Dendritic cell treated with granulocyte-macrophage colony-stimulating factor and Interleukin-4, amounts not matched to agents 40 ng/mL and 50 ng/mL, for 4 days (primary cell): ENCODE measurements around the gene CA5A.
"Not testable (repeated sequence)": the region's sequence is repeated elsewhere in the genome, so short reads cannot be mapped to it uniquely, and the experiment has no call there.

ENCODE experiments used
- H3K27ac Mint-ChIP-seq: one replicate; pipeline ENCODE4 v1.8.0; 2022; ENCODE audit warnings: mild to moderate bottlenecking, mixed read lengths
- H3K27me3 Mint-ChIP-seq: one replicate; pipeline ENCODE4 v1.8.0; 2022; ENCODE audit warnings: mild to moderate bottlenecking, mixed read lengths
- H3K36me3 Mint-ChIP-seq: one replicate; pipeline ENCODE4 v1.8.0; 2022; ENCODE audit warnings: low read depth, mixed read lengths
- H3K4me1 Mint-ChIP-seq: one replicate; pipeline ENCODE4 v1.8.0; 2022; ENCODE audit warnings: low read depth, mixed read lengths
- H3K4me3 Mint-ChIP-seq: one replicate; pipeline ENCODE4 v1.8.0; 2022; ENCODE audit warnings: mild to moderate bottlenecking, moderate library complexity, mixed read lengths
- H3K9me3 Mint-ChIP-seq: one replicate; pipeline ENCODE4 v1.8.0; 2022; ENCODE audit warnings: mixed read lengths
- intact Hi-C: fragments of 100-400 bp; cut with micrococcal nuclease; formaldehyde crosslinking; loops from one replicate; pipeline ENCODE4 v1.15.0; 2022

Gene CA5A

DNA sequence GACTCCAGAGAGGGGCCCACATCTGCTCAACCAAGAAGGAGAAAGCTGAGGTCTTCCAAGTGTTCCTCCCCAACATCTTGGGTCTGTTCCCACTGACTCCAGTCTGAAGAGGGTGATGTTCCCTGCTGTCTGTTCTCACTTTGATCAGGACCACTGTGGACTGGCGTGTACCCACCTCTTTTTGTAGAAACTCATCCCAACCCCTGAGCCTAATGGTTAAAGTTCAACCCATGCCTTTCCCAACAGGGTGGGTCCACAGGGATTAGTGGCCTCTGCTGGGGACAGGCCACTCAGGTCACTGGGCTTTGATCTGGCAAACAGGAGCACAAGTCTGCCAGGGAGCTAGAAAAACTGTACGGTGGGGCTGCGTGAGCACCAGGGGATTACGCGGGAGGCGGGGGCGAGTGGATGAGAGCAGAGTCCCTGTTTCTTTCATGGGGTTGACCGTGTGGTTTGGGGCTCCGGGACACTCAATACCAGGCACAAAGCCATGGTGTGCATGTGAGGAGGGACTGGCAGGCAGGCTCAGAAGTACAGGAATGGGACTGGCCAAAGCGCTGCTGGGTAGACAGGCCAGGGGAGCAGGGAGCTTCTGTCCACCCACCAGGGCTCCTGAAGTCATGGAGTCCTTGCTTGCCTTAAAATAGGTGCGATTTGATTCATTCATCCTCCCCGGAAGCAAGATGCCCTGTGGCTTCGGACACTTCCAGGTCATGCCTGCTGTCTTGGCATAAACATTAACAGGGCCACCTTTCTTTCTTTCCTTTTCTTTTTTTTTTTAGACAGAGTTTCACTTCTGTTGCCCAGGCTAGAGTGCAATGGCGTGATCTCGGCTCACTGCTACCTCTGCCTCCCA is at the start of gene CA5A:
TSS of gene CA5A (minus strand) at position 155 of the 856 bp plus-strand sequence. CDS start at position 76, 79 bp downstream.
- no peaks in the 10 kb centered on the region for H3K9me3 Mint-ChIP-seq
- H3K4me3 Mint-ChIP-seq: no peak within 1 kb of the TSS
- H3K27ac Mint-ChIP-seq: no peak within 1 kb of the TSS
- peaks cover 15% of the 10 kb centered on the region for H3K4me1 Mint-ChIP-seq
- intact Hi-C loops: no loop called here
- peaks cover 27% of the 10 kb centered on the region for H3K27me3 Mint-ChIP-seq
- H3K36me3 Mint-ChIP-seq: no peaks in the 10 kb centered on the region

GRCh38 chr16:87985493-87985892 is 49.2 kb upstream of the CA5A start:
- intact Hi-C loops, H3K27me3 Mint-ChIP-seq, H3K9me3 Mint-ChIP-seq, H3K4me3 Mint-ChIP-seq, H3K27ac Mint-ChIP-seq: not testable (repeated sequence)
- peaks cover 88% of the 10 kb centered on the region for H3K36me3 Mint-ChIP-seq
- H3K4me1 Mint-ChIP-seq: peaks cover 39% of the 10 kb centered on the region

DNA sequence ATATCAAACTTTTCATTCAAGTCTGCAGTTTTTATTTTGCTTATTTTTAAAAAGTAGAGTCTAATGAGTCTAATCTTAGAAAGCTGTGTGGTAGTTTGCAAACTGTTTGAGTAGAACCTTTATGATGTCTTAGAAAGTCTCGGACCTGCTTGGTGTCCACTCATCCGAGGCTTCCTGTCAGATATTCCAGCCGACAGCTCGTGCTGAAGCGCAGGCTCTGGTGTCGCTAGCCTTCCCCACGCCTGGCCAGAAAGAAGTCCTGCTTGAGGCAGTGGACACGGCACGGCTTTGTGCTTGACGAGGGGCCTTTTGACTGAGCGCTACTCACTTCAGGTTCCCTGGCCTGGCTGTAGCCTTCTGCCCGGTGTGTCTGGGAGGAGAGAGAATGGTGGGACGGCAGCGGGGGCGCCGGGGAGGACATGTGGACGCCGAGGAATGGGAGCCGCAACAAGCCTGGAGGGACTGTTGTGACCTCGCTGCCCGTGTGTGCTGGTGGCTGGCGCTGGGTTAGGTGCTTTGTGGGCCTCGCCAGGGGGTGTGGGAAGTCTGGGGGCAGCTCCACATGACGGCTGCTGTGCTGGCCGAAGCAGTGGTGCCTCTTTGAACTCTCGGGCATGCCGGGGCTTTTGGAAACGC is 48.4 kb upstream of the CA5A start:
- H3K4me1 Mint-ChIP-seq: peaks cover 39% of the 10 kb centered on the region
- peaks cover 88% of the 10 kb centered on the region for H3K36me3 Mint-ChIP-seq
- H3K9me3 Mint-ChIP-seq: no peaks in the 10 kb centered on the region
- intact Hi-C loops: no loop called here
- no peaks in the 10 kb centered on the region for H3K27me3 Mint-ChIP-seq
- H3K4me3 Mint-ChIP-seq: no peak overlapping the region
- H3K27ac Mint-ChIP-seq: peak overlapping the region; percentile 13

DNA sequence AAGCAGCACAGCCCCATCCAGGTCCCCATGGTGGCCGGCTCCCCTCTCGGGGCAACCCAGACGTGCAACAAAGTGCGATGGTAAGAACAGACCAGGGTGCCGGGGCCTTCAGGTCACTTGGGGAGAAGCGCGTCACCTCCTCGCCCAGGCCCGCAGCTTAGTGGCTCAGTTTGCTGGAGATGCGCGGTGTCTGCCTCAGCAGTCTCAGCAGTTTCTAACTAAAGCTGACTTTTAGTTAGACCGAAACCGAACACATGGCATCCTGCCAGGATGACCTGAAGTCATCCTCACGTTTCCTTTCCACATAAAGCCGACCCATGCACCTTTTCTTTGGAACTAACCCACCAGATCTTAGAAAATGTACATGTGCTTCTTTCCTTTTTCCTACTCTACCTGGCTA is 47.9 kb upstream of the CA5A start:
- H3K4me3 Mint-ChIP-seq, H3K27me3 Mint-ChIP-seq, intact Hi-C loops, H3K9me3 Mint-ChIP-seq: not testable (repeated sequence)
- peaks cover 39% of the 10 kb centered on the region for H3K4me1 Mint-ChIP-seq
- H3K27ac Mint-ChIP-seq: peak overlapping the region; percentile 13
- peaks cover 88% of the 10 kb centered on the region for H3K36me3 Mint-ChIP-seq

GRCh38 chr16:87983737-87984097 is 47.4 kb upstream of the CA5A start:
- H3K9me3 Mint-ChIP-seq, H3K27me3 Mint-ChIP-seq, H3K4me3 Mint-ChIP-seq, intact Hi-C loops: not testable (repeated sequence)
- Mint-ChIP-seq H3K36me3 (peaks cover 88% of the 10 kb centered on the region), H3K27ac (peak overlapping the region; percentile 68), H3K4me1 (peaks cover 39% of the 10 kb centered on the region)

DNA sequence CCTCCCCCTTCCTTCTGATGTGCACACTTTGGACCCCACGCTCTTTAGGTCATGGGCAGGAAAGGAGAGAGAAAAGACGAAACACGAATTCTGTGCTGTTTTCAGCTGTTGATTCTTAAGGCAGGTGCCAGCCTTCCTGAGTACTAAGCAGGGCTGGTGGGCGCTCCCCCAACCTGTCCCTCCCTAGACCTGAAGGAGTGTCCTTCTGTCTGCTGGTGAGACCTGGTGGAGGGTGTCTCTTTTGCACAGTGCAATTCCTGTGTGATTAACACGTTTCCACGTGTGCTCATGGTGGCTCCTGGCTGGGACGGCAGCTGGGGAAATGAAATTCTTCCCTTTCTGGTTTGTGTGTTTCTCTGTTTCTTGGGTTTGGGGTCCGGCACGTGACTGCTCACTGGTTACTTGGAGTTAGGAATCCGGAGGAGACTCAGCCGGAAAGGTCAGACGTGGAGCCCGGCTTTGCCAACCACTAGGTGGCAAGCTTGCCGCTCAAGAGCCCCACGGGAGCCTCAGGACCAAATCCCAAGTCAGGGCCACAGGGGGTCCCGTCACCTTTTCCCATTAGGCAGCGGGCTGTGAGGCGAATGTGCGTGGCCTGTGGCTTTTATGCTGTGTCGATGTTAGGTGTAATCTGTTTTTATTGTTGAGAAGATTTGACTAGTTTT is 46.9 kb upstream of the CA5A start:
- H3K4me3 Mint-ChIP-seq, H3K9me3 Mint-ChIP-seq, H3K27me3 Mint-ChIP-seq, intact Hi-C loops: not testable (repeated sequence)
- H3K27ac Mint-ChIP-seq: peak overlapping the region; percentile 68
- H3K36me3 Mint-ChIP-seq: peaks cover 88% of the 10 kb centered on the region
- H3K4me1 Mint-ChIP-seq: peaks cover 39% of the 10 kb centered on the region

DNA sequence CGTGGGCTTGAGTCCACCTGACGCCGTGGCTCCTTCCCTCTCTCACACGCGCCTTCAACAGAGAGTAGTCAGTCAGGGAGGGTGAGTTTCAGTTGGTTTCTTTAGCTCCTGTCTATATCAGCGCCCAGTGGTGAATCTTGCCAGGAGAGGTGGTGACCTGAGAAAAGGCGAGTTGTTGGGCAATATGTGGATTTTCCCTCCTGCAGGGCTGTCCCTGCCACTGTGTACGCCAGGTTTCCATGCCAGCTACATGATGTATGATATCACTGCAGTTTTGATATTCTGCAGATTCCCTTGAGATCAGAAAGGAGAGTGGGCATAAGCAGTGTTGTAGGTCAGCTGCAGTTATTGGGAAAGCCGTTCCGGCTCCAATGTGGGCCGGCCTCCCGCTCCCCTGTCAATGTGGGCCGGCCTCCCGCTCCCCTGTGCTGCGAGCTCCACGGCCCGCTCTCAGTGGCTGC is 46.3 kb upstream of the CA5A start:
- no peak overlapping the region for H3K4me3 Mint-ChIP-seq
- intact Hi-C loops: no loop called here
- no peaks in the 10 kb centered on the region for H3K9me3 Mint-ChIP-seq
- H3K4me1 Mint-ChIP-seq: peaks cover 39% of the 10 kb centered on the region
- no peaks in the 10 kb centered on the region for H3K27me3 Mint-ChIP-seq
- peak overlapping the region; percentile 68 for H3K27ac Mint-ChIP-seq
- peaks cover 87% of the 10 kb centered on the region for H3K36me3 Mint-ChIP-seq

- H3K27ac Mint-ChIP-seq, H3K27me3 Mint-ChIP-seq, H3K4me3 Mint-ChIP-seq, H3K9me3 Mint-ChIP-seq, intact Hi-C loops: not testable (repeated sequence)
- peaks cover 40% of the 10 kb centered on the region for H3K4me1 Mint-ChIP-seq
- peaks cover 94% of the 10 kb centered on the region for H3K36me3 Mint-ChIP-seq
These were observed 45.0 kb upstream of the CA5A start for GRCh38 chr16:87981376-87981775.

GRCh38 chr16:87979911-87980630 is 43.7 kb upstream of the CA5A start:
- H3K9me3 Mint-ChIP-seq, H3K27me3 Mint-ChIP-seq, intact Hi-C loops, H3K27ac Mint-ChIP-seq, H3K4me3 Mint-ChIP-seq: not testable (repeated sequence)
- Mint-ChIP-seq H3K4me1 (peaks cover 31% of the 10 kb centered on the region), H3K36me3 (peaks cover 90% of the 10 kb centered on the region)

DNA sequence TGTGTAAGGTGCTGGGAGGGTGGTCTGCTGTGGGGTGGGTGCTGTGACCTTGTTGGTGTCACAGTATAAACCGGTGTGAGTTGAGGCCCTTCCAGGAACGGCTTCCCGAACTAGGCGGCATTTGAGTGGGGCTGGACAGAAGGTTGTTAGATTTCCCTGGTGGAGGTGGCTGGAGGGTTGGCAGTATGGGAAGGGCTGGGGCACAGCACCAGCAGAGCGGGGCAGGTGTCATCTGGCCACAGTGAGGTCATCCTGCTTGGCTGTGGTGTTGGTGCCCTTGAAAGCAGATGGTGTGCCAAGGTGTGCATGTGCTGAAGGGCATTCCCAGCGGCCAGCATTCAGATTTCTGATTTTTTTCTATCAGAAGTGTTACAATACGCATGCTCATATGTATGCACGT is 43.0 kb upstream of the CA5A start:
- Mint-ChIP-seq H3K9me3 (no peaks in the 10 kb centered on the region), H3K4me3 (no peak overlapping the region), H3K36me3 (peaks cover 89% of the 10 kb centered on the region), H3K27me3 (no peaks in the 10 kb centered on the region), H3K4me1 (peaks cover 26% of the 10 kb centered on the region), H3K27ac (no peak overlapping the region)
- intact Hi-C loops: no loop called here

DNA sequence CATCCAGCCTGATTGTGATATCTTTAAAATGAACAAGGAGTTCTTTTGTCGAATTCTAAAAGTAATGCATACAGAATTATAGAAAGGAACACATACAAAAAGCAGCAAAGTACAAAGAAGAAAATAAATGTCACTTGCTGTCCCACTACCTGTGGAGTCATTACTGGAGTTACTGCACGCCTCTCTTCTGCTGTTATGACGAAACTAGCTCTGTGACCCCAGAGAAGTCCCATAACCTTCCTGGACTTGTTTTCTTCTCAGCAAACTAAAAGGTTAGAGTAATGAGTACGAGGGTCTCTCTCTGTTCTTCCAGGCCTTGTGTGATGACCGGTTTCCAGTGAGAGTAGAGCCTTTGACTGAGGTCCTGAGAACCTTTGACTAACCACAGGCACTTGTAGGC is 41.8 kb upstream of the CA5A start:
- intact Hi-C loops: no loop called here
- H3K4me3 Mint-ChIP-seq: no peak overlapping the region
- peaks cover 26% of the 10 kb centered on the region for H3K4me1 Mint-ChIP-seq
- H3K27me3 Mint-ChIP-seq: no peaks in the 10 kb centered on the region
- H3K9me3 Mint-ChIP-seq: peaks cover under 1% of the 10 kb centered on the region
- H3K27ac Mint-ChIP-seq: no peak overlapping the region
- H3K36me3 Mint-ChIP-seq: peaks cover 83% of the 10 kb centered on the region

GRCh38 chr16:87976665-87977064 is 40.3 kb upstream of the CA5A start:
- Mint-ChIP-seq H3K4me1 (peaks cover 26% of the 10 kb centered on the region), H3K27ac (peak overlapping the region; percentile 30)

GRCh38 chr16:87974178-87974577 is 37.8 kb upstream of the CA5A start:
- Mint-ChIP-seq H3K9me3 (peaks cover 27% of the 10 kb centered on the region), H3K4me3 (no peak overlapping the region), H3K36me3 (peaks cover 79% of the 10 kb centered on the region), H3K4me1 (peaks cover 26% of the 10 kb centered on the region), H3K27ac (no peak overlapping the region), H3K27me3 (no peaks in the 10 kb centered on the region)
- intact Hi-C loops: no loop called here

More at GRCh38 chr16:87976665-87977064, 40.3 kb upstream of the CA5A start:
- Mint-ChIP-seq H3K27me3 (no peaks in the 10 kb centered on the region), H3K4me3 (no peak overlapping the region), H3K36me3 (peaks cover 83% of the 10 kb centered on the region), H3K9me3 (peaks cover 15% of the 10 kb centered on the region)
- intact Hi-C loops: no loop called here

- H3K9me3 Mint-ChIP-seq: peaks cover 27% of the 10 kb centered on the region
- intact Hi-C loops: no loop called here
- no peak overlapping the region for H3K4me3 Mint-ChIP-seq
- H3K4me1 Mint-ChIP-seq: peaks cover 26% of the 10 kb centered on the region
- H3K27ac Mint-ChIP-seq: no peak overlapping the region
- H3K27me3 Mint-ChIP-seq: no peaks in the 10 kb centered on the region
- H3K36me3 Mint-ChIP-seq: peaks cover 78% of the 10 kb centered on the region
These were observed 37.4 kb upstream of the CA5A start for GRCh38 chr16:87973717-87974116.
